Epithelial cell of prostate (primary cell): ENCODE measurements around the gene UMAD1.
A peak's percentile ranks its signal among the peaks of the same experiment; 100 is the strongest.

Experiments used
- DNase-seq: peaks from one replicate; pipeline ENCODE4 v3.0.0-alpha.2; 2011; ENCODE audit warnings: low read depth, low spot score
- H3K27ac ChIP-seq: fragments of 450-650 bp; 2 replicates; pipeline ENCODE4 v1.5.1; 2017; ENCODE audit warnings: mild to moderate bottlenecking

Gene UMAD1

DNA sequence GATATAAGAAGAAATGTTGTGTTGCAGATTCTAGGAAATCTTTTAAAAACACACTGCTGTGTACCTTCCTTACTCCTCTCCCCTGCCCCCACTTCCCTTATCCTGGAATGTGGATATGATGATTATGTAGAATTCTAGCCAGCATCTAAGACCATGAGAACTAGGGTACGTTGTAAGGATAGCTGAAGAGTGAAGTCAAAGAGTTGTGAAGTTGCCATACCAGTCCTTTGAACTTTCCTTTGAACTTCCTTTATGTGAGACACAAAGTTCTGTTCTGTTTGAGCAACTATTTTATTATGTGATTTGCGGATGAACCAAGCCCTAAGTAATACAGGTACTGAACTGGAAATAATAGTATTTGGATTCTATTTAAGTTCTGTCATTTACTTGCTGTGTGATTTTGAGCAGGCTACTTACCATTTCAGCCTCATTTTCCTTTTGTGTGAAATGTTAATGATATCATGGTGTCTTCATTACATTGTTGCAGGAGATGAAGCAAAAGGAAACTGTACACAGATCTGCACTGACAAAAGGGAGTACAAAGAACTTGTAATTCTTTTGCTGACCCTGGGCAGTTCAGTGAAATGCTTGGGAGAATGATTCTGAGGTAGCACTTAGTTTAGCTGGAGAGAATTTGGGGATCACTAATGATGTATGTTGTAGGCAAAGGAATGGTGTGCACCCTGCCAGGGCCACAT, 46.4 kb downstream of the UMAD1 start:
- no peak for DNase-seq
- no peak overlapping the region for H3K27ac ChIP-seq

DNA sequence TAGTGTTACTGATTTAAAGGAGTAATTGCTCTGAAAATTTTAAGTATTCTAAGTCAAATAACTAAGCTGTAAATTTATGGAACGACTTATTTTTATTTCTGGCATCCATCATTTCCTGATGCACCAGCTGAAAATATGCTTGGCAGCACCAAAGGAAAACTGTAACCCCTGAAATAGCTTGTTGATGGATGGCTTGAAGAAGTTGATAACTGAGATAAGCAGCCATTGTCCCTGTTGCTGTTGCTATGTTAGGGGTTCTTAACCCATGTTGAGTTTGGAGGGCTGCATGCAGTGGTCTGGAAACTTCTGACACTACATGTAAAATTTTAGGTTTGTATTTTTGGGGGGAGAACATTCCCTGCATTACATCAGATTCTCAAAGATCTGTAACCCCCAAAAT, 47.2 kb downstream of the UMAD1 start:
- DNase-seq, result no peak
- no peak overlapping the region for H3K27ac ChIP-seq

DNA sequence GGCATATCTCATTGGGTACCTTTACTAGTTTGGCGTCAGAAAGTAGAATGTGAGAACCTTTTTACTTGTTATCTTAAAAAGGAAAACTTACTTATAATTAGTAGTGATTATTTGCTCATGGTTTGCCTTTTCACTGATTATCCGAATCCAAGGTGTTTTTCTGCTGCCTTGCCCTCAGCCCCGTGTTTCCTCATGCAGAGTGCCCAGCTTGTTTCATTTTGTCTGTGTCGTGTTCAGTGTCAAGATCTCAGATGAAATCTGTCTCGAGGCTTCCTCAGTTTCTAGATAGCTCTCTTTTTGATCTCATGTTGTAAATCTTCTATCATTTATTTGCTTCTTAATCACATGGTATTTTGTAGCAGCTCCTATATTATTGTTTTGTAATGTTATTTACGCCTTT, 47.8 kb downstream of the UMAD1 start:
- no peak for DNase-seq
- no peak overlapping the region for H3K27ac ChIP-seq

DNA sequence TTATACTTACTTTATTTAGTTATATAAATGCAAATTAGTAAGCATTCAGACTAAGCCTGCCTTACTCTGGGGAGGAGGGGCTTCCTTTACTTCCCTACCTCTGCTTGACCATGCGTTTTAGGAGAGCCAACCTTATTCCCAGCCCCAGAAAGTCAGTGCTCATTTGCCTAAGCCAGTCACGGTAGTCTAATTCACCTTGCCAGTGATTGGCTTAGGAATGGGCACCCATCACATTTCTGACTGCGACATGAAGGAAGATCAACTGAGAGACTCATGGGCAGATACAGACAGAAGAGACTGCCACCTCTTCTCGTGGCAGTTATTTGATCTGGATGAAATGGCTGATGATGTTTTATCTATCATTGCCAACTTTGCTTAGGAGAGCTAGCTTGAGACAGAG, 48.4 kb downstream of the UMAD1 start:
- no peak for DNase-seq
- no peak overlapping the region for H3K27ac ChIP-seq

DNA sequence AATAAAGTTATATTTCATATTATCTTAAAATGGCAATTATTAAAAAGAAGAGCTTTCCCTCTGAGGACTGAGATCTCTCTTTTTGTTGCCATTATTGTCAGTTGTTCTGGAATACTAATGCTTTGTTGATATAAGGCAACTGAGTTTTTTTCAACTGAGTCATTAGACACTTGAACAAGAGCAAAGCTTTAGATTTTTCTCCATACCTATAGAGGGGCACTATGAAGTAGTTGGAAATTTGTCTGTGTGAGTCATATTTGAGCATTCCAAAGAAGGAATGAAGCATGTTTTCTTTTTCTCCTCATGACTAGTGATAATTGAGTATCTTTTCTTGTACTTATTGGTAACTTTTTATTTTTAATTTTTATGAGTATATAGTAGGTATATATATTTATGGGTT, 53.3 kb downstream of the UMAD1 start:
- no peak for DNase-seq
- peak overlapping the region; percentile 38 for H3K27ac ChIP-seq

DNA sequence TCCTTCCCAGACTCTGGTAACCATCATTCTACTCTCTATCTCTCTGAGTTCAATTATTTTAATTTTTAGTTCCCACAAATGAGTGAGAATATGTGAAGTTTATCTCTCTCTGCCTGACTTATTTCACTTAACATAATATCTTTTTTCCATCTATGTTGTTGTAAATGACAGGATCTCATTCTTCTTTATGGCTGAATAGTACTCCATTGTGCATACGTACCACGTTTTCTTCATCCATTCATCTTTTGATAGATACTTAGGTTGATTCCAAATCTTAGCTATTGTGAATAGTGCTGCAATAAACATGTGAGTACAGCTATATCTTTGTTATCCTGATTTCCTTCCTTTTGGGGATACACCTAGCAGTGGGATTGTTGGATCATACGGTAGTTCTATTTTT, 54.0 kb downstream of the UMAD1 start:
- peak overlapping the region; percentile 38 for H3K27ac ChIP-seq
- DNase-seq, result no peak

DNA sequence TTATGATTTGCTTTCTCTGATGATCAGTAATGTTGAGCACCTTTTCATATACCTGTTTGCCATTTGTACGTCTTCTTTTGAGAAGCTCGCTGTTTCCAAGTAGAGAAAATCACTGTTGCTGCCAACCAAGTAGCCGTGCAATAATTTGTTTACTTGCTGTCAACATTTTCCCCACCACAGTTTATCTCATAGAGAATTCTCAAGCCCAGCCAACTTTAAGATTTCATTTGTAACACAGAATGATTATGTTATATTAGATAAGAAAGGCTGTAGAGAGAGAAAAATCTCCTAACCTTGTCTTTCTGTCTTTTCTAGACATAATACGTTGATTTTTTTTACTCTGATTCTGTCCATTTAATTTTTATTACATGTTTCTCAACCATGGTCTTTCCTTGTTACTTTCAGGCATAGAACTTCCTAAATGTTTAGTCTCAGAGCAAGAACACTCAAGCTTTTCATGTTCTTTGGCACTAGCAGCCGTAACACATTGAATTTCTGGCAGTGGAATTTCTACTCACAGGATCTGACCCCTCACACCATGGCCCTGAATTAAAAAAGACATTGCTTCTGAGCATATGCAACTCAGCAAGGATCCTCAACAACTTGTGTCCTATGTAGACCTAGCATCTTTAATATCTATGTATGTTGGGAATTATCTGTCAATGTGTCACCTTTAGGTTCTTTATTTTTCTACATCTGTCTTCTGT, 54.7 kb downstream of the UMAD1 start:
- no peak overlapping the region for H3K27ac ChIP-seq
- DNase-seq, result no peak

DNA sequence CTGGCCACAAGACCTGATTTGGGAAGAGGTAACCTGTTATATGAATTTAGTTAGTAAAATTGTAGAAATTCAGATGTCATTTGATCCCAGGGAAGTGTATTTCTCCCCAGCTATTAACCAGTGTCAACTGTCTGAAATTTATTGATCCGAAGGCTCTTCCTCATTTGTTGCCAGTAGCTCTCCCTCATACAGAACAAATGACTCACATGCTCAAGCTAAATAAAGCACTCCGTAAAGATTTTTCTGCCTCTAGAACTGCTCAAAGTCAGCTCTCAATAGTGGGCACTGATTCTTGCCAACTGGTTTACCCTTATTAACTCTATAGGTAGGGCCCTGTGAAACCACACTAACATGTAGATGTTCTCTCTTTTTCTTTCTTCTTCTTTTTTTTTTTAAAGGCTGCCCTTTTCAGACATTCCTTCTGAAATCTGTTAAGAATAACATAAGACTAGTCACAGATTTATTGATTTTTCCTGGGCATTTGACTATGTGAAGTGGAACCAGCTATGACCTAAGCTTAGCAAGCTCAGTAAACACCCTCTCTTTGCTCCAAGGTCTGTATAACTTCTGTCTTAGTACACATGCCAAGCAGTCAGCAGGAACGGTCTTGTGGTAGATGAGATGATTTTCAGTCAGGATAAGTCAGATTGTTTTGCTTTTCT, 56.0 kb downstream of the UMAD1 start:
- H3K27ac ChIP-seq, result peak overlapping the region; percentile 45
- no peak for DNase-seq

DNA sequence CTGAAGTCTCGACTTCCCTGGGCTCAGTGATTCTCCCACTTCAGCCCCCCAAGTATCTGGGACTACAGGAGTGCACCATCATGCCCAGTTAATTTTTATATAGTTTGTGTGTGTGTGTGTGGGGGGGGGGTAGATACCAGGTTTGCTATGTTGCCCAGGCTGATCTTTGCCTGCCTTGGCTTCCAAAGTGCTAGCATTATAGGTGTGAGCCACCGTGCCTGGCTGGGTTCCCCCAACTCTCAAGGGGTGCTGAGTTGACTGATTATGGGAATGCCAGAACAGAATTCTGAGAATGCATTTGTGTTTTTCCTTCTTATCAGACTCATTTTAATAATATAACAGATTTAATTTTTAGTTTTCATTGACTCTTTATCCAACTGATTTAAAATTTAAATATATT, 58.4 kb downstream of the UMAD1 start:
- no peak overlapping the region for H3K27ac ChIP-seq
- DNase-seq, result no peak

DNA sequence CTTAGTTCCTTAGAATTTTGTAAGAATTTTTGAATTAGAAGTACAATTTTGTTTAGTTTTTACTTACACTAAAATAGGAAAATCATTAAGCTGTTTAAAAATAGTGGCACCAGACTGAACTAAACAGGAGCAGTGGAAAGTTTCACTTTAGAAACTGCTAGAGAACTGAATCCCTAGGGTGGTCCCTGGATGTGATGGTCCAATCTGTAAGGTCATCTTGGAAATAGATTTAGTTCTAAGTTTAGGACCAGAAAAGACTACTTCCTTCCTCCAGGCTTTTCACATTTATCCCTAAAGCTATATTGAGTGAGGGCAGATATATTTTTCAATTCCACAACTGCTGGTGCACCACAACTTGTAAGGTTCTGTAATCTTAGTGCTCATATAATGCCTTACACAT, 58.8 kb downstream of the UMAD1 start:
- H3K27ac ChIP-seq, result no peak overlapping the region
- no peak for DNase-seq

DNA sequence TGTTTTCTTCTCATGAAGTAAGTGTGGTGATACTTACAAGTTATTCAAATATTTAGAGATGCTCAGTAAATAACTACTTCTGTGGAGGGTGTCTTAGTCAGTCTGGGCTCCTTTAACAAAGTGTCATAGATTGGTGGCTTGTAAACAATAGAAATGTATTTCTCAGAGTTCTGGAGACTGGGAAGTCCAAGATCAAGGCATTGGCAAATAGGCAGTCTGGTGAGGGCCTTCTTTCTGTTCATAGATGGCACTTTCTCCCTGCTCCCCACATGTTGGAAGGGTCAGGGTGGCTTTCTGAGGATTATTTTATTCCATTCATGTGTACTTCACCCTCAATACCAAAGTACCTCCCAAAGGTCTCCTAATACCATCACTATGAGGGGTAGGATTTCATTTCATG, 59.4 kb downstream of the UMAD1 start:
- no peak overlapping the region for H3K27ac ChIP-seq
- no peak for DNase-seq

DNA sequence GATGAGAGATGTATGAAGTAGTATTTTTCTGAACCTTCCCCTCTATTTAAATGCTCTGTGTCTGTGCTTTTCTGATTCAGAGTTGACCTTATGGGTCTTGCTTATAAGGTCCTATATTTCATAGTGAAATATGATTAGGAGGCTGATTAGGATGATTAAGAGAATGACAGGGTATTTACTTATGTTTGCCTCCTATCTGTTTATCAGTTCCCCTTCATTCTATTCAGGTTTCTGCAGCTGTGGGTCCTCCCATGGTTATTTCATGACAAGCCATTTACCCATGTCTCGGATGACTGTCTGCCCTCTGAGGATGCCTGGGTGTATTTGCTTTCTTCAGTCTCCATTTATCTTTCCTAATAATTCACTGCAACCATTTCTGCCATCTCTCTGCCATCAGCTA, 61.0 kb downstream of the UMAD1 start:
- DNase-seq, result no peak
- H3K27ac ChIP-seq, result no peak overlapping the region

DNA sequence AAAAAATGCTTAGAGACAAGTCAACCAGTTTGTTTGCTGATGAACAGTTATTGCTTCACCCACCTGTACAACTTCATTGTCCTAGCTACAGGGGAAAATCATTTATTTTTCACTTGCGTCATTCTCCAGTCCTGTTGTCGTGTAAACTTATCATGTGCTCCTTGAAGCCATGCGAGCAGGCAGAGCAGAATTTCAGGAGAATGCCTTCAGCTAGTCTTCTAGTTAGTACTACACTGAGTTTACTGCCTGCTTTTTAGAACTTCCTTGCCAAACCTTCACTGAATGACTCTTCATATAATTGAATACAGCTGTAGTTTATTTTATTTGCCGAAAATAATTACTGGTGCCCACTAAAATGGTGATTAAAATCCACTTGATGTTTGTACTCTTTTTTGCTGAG, 62.3 kb downstream of the UMAD1 start:
- DNase-seq, result no peak
- no peak overlapping the region for H3K27ac ChIP-seq

DNA sequence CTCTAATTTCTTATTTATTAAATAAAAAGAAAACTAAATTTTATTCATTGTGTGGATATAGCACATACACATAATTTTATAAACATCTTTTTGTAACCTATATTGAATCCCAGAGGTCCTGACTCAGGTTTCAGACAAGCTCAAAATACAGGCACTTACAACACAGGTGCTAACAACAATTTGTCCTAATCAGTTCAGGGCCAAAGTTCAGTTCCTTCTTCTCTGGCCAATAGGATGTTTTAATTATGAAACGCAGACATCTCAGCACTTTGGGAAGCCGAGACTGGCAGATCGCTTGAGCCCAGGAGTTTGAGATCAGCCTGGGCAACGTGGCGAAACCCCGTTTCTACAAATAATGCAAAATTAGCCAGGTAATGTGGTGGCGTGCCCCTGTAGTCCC, 62.9 kb downstream of the UMAD1 start:
- DNase-seq, result no peak
- no peak overlapping the region for H3K27ac ChIP-seq

DNA sequence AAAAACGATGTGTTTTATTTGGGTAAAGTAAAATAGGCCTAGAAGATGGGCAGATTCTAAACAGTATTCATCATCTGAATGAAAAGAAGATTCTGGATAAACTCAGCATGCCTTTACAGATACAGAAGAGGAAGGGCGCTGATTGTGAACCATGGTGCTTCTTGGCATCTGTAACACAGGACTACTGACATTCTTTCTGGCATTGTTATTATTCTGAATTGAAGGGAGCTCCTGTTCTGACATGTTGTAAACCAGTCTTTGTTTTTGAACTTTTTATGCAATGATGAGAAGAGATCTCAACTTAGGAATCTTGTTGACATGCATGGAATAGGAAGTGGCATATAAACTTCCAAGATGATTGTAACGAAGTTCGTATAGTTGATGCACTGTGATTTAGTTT, 64.3 kb downstream of the UMAD1 start:
- DNase-seq, result peak; percentile 43

DNA sequence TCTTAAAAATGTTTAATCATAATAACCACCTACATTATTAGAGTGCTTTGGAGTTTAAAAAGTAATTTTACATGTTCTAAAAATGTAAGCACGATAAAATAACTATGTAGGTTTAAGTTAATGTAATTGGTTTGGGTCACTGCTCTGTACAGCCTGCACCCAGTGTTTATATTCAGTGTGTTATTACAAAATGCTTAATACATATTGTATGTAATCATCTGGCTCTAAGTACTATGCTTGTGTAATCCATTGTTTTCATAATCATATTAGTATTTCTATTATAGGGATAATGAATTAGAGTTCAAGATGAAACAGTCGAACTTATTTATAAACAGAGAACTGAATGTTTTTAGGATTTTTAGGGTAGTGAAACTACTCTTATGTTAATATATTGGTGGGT, 64.8 kb downstream of the UMAD1 start:
- no peak for DNase-seq
- H3K27ac ChIP-seq, result peak overlapping the region; percentile 38

More for the DNA sequence above, 64.3 kb downstream of the UMAD1 start:
- peak overlapping the region; percentile 38 for H3K27ac ChIP-seq

DNA sequence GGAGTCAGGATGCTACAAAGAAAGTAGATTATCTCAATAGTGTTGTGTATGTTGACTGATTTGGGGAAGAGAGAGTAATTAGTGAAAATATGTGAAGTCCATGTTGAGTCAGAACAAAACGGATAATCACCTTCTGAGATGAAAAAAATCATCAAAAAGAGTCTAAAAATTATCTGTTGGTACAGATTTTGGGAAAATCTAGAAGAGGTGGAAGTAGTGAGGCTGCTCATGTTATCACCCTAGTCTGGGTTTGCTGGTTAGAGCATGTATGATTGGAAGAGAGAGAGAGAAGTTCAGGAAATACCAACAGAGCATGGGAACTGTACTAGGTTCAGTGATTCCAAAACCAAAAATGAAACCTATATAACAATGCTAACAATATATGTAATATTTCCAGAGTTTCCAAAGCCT, 65.6 kb downstream of the UMAD1 start:
- H3K27ac ChIP-seq, result no peak overlapping the region

DNA sequence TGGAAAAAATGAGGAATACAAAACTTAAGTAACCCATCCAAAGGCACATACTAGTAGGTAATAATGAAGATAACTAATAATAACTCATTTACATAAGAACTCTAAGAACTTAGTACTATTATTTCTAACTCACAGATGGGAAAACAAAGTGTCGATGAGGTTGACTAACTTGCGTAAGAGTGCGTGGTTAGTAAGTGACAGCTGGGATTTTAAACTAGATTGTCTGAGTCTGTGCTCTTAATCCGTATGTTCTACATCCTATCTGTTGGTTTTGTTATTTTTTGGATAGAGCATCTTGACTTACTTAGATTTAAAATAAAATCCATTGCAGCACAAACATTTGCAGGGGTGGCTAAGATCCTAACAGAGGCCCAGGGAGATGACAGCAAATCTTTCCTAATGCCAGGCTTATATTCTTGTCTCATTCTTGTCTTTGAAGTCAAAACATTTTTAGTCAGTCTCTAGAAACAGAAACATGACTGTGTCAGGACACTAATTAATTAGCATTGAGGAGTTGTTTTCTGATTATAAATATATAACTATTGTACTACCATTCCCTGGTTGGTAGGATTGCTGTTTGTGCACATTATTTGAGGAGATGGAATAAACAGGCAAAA, 66.1 kb downstream of the UMAD1 start:
- no peak for DNase-seq
- no peak overlapping the region for H3K27ac ChIP-seq

More for the DNA sequence above, 65.6 kb downstream of the UMAD1 start:
- no peak for DNase-seq

DNA sequence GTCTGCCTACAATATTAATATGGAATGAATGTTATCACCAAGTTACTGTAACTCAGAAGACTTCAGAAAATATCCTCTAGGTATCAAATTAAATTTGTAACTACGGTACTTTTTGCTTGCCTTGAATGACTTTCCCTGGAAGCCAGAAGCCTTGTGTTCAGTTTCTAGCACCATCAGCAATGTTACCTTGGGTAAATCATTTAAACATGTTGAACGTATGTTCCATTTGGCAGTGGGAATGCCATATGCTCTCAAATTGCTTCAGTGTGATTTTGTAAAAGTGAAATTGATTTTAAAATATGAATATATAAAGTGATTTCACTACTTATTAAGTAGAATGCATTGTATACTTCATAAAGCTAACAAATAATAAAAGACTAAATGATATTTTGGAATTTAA, 66.7 kb downstream of the UMAD1 start:
- no peak for DNase-seq

DNA sequence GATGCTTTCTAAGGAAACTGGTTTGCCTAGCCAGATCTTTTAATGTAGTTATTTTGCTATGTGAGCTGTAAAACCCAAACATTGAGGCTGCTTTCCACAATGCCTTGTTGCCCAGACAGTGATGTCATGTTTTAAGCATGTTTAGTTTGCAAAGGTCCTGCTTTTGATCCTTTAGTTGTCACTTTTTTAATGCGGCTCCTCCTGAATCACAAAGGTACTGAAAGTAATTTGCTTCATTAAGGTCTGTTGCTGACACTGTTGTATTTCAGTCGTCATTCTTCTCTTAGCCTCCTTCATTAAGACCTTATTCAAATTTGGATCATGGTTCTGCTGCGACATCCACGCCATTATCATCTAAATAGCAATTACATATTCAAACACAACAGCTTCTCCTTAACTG, 67.3 kb downstream of the UMAD1 start:
- DNase-seq, result no peak
- no peak overlapping the region for H3K27ac ChIP-seq

More for the DNA sequence above, 66.7 kb downstream of the UMAD1 start:
- no peak overlapping the region for H3K27ac ChIP-seq

DNA sequence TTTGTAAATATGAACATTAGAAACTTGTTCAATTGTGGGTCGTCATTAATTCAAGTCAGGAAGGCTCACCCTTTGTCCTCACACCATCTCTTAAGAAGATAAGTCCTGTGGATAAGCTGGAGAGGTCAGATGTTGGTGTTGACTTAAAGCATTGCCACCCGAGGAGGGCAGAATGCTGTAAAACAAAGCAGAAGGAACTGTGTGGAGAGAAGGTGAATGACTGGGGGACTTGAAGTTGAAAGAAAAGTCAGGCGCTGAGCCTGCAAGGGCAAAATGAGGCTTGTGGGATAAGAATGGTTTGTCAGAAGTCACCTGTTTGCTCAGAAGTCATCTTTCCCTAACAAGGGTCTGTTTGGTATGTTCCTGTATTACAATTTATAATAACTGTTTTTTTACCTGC, 68.7 kb downstream of the UMAD1 start:
- DNase-seq, result no peak
- H3K27ac ChIP-seq, result no peak overlapping the region
